GM19372 (cell line): Measurements from ENCODE around the gene ZIC5.
A peak's percentile ranks its signal among the peaks of the same experiment; 100 is the strongest.

Source experiments
- ATAC-seq: cut with Tn5 transposase; IDR thresholded peaks from one replicate; pipeline ENCODE4 v1.9.1; 2021; ENCODE audit warnings: mild to moderate bottlenecking, low read depth, moderate library complexity; ENCODE audit not compliant: unreplicated experiment

ZIC5 gene

DNA sequence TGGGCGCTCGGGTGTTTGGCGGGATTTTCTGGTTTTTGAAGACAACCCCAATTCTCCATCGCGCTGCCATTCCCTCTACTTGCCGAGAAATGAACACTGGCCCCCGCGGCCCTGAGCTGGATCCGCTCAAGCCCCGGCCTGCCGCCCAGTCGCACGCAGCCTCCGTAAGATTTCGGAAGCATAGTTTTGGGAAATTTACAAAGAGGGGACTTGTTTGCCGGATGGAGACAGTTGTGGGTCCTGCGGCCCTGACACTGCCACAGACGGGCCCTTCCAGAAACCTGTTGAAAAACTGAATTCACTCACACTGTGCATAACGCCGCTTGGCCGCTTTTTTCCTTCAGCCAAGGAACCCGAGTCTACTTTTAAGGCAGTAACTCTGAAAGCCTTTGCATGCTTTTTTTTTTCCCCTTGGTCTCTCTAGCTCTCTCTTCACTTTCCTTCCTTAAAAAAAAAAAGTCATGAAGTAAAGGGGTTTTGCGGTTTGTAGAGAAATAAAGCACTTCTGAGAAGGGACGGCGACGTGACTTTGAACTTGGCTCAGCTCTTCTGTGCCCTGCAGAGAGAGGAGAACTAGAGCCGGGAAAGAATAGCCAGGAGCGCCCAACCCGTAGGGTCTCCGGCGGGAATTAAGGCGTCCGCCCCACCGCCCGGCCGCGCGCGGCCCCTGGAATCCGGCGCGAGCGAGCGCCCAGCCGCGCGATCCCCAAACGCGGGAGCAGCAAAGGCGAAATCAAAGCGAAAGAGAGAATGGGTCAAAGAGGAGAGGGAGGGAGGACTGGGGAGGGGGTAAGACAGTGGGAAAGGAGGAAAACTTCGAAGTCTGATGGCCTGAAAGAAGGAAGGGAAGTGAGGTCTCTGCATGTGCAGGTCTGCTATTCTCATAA is 6.6 kb upstream of the ZIC5 start:
- ATAC-seq = no peak

DNA sequence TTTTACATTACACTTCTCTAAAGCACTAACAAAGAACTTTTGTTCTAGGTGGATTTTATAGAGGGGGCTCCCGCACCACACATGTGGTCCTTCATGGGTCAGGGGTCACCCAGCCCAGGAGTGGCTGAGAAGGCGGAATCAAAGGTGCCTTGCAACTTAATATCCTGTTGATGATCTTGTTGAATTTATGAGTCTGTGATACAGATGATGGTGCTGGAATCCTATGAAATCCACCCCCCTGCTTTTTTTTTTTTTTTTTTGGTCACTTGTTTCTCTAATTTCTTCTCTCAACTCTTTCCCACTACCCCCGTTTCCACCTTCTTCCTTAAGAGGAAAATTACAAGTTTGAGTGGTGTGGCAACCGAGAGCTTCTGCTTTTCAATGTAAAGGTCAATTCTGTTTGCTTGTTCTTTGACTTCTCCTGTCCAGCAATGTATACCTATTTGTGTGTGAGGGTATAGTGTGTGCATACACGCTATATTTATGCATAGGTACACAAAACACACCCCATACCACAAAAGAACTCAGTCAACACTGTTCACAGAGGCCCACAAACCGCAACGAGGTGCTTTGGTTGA is 5.9 kb upstream of the ZIC5 start:
- no peak for ATAC-seq

- no peak for ATAC-seq
Observed at GRCh38 chr13:99976575-99976974, 5.0 kb upstream of the ZIC5 start.

DNA sequence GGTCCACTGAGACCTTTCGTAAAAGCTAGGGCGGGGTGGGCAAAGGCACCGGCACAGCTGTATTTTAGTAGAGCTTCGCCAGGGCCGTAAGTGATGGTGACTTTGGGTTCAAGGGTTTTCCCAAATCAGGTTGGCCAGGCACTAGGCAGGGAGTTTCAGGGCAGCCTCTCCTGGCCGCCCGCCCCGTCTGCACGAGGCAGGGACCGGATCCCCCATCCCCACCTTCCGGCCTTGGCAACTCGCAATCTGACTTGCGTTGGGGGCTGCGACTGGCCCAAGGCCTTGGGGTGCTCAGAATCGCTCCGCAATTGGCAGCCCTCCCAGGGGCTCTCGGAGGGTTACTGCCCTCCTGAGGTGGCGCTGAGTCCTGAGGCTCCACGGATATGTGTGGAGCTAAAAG is 4.1 kb upstream of the ZIC5 start:
- no peak for ATAC-seq

DNA sequence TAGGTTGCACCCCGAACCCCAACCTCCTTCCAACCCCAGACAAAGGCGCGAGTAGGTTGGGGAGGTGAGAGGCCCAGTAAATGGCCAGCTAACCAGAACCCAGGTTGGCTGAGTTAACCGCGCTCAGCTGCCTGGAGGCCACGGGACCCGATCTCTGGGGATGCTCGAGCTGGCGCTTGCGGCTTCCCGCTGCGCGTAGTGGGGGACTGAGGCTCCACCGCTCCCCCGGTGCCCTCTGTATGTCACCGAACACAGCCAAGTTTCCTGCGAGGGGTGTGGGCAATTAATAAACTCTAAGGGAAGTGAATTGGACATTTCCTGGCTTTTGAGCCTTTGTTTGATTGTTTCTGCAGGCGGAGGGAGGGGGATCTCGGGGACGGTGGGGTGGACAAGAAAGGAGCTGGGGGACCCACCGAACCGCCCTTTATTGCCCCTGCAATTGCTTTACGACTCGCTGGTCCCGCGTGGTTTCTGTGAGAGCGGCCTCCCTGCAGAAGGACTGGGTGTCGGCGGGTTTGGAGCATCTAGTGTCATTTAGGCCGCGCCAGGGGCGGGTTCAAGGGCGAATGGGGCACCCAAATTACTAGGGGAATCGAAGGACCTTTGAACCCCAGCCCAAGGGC is 3.5 kb upstream of the ZIC5 start:
- no peak for ATAC-seq

GRCh38 chr13:99974296-99974938 is 2.9 kb upstream of the ZIC5 start:
- no peak for ATAC-seq

- ATAC-seq = no peak
Observed at GRCh38 chr13:99973808-99974185, 2.2 kb upstream of the ZIC5 start.

GRCh38 chr13:99973163-99973807 is 1.7 kb upstream of the ZIC5 start:
- no peak for ATAC-seq

GRCh38 chr13:99972190-99972731 is 694 bp upstream of the ZIC5 start:
- ATAC-seq = no peak

GRCh38 chr13:99970651-99971575 is 654 bp downstream of the ZIC5 start:
- no peak for ATAC-seq

DNA sequence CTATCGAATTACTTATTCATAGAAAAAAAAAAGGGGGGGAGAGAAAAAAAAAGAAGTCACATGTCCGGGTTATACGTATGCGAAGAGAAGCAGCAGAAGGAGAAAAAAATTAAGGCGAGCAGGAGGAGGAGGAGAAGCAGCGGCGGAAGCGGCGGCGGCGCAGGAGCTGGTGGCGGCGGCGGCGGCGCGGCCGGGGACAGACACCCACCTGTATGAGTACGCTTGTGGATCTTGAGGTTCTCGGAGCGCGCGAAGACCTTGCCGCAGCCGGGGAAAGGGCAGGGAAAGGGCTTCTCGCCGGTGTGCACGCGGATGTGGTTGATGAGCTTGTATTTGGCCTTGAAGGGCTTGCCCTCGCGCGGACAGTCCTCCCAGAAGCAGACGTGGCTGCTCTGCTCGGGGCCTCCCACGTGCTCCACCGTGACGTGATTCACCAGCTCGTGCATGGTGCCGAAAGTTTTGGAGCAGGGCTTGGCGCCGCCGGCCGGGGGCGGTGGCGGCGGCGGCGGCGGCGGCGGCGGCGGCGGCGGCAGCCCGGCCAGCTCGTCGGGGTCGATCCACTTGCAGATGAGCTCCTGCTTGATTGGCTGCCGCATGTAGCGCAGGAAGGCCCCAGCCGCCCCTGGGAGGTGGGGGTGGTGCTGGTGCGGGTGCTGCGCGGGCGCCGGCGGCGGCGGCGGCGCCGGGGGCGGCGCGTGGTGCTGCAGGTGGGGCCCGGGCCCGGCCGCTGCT is 1.5 kb downstream of the ZIC5 start:
- peak; percentile 44 for ATAC-seq

DNA sequence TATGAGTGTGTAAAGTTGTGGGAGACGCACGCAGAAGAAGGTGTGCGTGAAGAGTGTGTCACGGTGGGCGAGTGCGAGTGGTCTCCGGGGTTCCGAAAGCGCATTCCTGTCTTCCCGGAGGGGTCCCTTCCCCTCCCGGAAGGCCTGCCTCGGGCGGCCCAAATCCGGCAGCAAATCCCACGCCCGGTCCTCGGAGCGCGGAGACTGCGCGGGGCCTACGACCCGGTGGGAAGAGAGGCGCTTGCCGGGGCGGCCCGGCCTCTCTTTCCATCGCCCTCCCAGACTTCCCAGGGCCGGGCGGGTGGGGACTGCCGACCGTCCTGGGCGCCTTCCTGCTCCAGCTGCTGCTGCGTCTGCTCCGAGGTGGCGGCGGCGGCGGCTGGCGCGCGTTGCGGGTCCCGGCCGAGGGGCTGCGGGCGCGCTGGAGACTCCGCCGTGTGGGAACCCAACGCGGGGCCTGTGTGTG is 2.1 kb downstream of the ZIC5 start:
- ATAC-seq = no peak

- ATAC-seq = no peak
Observed at GRCh38 chr13:99968521-99969452, 2.8 kb downstream of the ZIC5 start.

DNA sequence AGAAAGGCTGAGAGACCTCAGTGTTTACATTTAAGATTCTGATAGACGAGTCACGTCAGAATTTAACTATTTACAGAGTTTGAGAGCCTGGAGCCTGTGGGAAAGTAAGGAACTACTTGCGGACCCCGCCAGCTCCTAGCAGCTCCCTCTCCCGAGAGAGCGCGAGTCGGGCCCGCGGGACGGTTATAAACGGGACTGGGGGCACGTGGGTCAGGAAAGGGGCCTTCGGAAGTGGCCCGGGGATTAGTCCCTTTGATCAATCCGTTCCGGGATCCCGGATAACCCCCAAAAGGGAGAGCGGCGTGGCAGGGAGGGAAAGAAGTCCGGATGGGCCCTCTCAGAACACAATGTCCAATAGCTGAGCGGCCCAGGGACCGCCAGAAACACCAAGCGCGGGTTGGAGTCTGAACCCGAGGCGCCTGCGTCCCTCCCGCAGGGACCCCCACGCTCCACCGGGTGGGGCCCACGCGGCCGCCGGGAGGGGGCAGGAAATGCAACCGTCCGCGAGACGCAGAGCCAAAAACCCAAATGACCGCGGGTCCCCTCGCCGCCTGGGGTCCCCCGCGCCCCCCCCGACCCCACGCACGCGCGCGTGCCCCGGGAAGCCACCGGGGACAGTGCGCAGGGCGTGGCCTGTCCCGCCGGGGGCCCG is 3.6 kb downstream of the ZIC5 start:
- ATAC-seq = no peak

DNA sequence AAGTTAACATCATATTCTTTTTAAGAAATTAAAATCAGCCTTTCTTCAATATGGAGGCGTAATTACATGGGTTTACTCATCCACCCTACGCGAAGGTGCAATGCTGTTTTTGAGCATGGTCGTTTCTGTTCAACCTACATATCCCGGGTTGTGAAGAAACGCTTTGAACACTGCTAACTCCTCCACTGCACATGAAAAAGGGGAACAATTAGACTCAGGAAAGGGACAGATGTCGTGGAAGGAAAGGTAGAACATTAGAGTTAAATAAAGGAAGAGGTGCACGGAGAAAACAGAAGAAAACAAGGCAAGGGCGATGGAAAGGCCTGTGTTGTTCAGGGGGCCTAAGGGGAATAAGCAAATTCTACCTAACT is 4.1 kb downstream of the ZIC5 start:
- no peak for ATAC-seq

DNA sequence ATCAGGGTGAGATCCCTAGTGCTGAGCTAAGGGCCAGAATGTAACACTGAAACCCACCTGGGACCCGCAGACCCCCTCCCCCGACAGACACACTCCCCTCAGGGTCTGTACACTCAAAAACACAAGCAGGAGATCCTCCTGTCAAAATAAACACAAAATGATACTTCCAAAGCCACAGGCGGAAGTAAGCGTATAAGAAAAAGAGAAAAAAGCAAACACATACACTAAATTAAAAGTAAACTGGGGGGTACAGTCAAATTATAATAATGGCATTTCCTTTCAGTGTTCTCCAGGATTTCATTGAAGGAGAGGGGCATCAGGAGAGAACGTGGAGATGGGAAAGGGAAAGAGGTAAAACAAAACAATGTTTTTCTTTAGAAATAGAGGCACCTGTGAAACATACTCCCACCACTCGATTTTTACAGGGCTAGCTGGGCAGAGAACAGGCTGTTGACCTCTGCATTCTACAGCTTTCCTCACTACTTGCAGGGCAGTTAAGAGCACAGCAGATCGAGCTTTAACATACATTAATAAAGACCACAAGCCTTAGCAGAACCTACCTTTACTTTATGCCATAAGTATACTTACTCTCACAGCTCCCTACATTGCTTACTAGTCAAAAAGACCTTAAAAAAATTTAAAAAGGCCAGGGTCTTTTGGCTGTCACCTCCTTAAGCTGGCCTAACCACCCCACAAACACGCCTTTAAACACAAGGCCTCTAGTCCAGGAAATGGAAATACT is 5.3 kb downstream of the ZIC5 start:
- ATAC-seq = no peak
